ENCODE measurements around the gene NR0B1. TPM values are rescaled to one million over a fixed set of nuclear protein-coding genes. Genes with fewer than 3 reads are reported as not detected.

Gene NR0B1
- total and polyA plus RNA-seq, 2 donors (not counting 1 experiment from before 2014, with no cell fraction given), result not detected

DNA sequence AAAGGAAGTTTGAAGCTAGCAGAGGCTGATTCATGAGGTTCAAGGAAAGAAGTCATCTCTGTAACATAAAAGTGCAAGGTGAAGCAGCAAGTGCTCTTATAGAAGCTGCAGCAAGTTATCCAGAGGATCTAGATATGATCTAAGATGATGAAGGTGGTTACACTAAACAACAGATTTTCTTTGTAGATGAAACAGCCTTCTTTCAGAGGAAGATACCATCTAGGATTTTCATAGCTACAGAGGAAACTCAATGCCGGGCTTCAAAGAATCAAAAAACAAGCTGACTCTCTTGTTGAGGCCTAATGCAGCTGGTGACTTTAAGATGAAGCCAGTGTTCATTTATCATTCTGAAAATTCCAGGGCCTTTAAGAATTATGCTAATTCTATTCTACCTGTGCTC lies 28.8 kb downstream of the NR0B1 start:
- ATAC-seq (ENCODE audit: low read depth) (no peak), DNase-seq (no peak)
- Histone ChIP-seq H3K4me3 (ENCODE audit: control extremely low read depth in 1 of 5, extremely low read depth in 1 of 5, insufficient read depth in 1 of 5, low read depth in 2 of 5, low read length in 4 of 5) (no peak overlapping the region), H4K20me1 (ENCODE audit: control insufficient read depth, insufficient read depth, low read length, poor library complexity, severe bottlenecking) (no peaks in the 10 kb centered on the region), H3K9me3 (ENCODE audit: control extremely low read depth in 1 of 3, control insufficient read depth in 2 of 3, insufficient read depth in 1 of 3, low read length in 2 of 3) (no peaks in the 10 kb centered on the region), H3K36me3 (replicated peaks in 1 of 2; ENCODE audit: control extremely low read depth in 1 of 2, control insufficient read depth in 1 of 2, extremely low read depth in 1 of 2, insufficient read depth in 2 of 2, low read length in 1 of 2) (no peaks in the 10 kb centered on the region), H3K27ac (ENCODE audit: low read length in 2 of 2) (no peak overlapping the region), H2AFZ (ENCODE audit: insufficient read depth, low read depth, low read length, poor library complexity, severe bottlenecking) (no peak overlapping the region), H3K27me3 (replicated peaks in 1 of 4; ENCODE audit: control extremely low read depth in 1 of 4, control insufficient read depth in 3 of 4, insufficient read depth in 4 of 4, low read length in 3 of 4) (no peaks in the 10 kb centered on the region), H3K4me2 (replicated peaks; ENCODE audit: low read depth, low read length, poor library complexity, severe bottlenecking) (no peak overlapping the region), H3K79me2 (ENCODE audit: control insufficient read depth, insufficient read depth, low read length) (no peaks in the 10 kb centered on the region), H3K4me1 (ENCODE audit: control insufficient read depth in 2 of 2, insufficient read depth in 2 of 2, low read length in 2 of 2) (no peaks in the 10 kb centered on the region), H3K9ac (ENCODE audit: low read length) (no peak overlapping the region)
- Mint-ChIP-seq H3K27me3 (no peaks in the 10 kb centered on the region), H3K4me1 (no peaks in the 10 kb centered on the region), H3K9me3 (ENCODE audit: insufficient read depth) (no peaks in the 10 kb centered on the region), H3K4me3 (no peak overlapping the region), H3K27ac (no peak overlapping the region)
- WGBS (ENCODE audit: insufficient coverage), result no CpG with 5 or more reads among the region's 1 CpG
- TF ChIP-seq, protein P1, sequence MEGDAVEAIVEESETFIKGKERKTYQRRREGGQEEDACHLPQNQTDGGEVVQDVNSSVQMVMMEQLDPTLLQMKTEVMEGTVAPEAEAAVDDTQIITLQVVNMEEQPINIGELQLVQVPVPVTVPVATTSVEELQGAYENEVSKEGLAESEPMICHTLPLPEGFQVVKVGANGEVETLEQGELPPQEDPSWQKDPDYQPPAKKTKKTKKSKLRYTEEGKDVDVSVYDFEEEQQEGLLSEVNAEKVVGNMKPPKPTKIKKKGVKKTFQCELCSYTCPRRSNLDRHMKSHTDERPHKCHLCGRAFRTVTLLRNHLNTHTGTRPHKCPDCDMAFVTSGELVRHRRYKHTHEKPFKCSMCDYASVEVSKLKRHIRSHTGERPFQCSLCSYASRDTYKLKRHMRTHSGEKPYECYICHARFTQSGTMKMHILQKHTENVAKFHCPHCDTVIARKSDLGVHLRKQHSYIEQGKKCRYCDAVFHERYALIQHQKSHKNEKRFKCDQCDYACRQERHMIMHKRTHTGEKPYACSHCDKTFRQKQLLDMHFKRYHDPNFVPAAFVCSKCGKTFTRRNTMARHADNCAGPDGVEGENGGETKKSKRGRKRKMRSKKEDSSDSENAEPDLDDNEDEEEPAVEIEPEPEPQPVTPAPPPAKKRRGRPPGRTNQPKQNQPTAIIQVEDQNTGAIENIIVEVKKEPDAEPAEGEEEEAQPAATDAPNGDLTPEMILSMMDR (IDR thresholded peaks at IDR 0.05), result no peak
- TF ChIP-seq EZH2 (IDR thresholded peaks at IDR 0.05; ENCODE audit: borderline replicate concordance, insufficient read depth, low read depth, low read length, poor library complexity, severe bottlenecking), result no peak
- intact Hi-C loops (cut with micrococcal nuclease), result no loop called here
- CTCF ChIA-PET, result no interaction called here
- POLR2A ChIA-PET, result no interaction called here

DNA sequence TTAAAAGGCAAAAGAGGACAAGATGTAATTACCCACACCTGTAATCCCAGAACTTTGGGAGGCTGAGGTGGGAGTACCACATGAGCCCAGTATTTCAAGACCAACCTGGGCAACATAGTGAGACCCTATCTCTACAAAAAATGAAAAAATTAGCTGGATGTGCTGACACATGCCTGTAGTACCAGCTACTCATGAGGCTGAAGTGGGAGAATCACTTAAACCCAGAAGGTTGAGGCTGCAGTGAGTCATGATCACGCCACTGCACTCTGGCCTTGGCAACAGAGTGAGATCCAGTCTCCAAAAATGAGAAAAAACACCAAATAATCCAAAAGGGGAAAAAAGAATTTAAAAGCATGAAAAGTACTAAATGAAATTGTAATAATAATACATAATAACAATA lies 30.8 kb downstream of the NR0B1 start:
- H3K9me3 ChIP-seq (ENCODE audit: control extremely low read depth in 1 of 3, control insufficient read depth in 2 of 3, insufficient read depth in 1 of 3, low read length in 2 of 3), result no peaks in the 10 kb centered on the region
- DNase-seq (no peak), ATAC-seq (ENCODE audit: low read depth) (no peak)
- H3K4me3 Mint-ChIP-seq, result no peak overlapping the region
- no peaks in the 10 kb centered on the region for H3K4me1 Mint-ChIP-seq
- TF ChIP-seq, protein P1 (IDR thresholded peaks at IDR 0.05), result no peak
- TF ChIP-seq EZH2 (IDR thresholded peaks at IDR 0.05; ENCODE audit: borderline replicate concordance, insufficient read depth, low read depth, low read length, poor library complexity, severe bottlenecking), result no peak
- no peaks in the 10 kb centered on the region for H3K9me3 Mint-ChIP-seq (ENCODE audit: insufficient read depth)
- H3K27ac ChIP-seq (ENCODE audit: low read length in 2 of 2), result no peak overlapping the region
- H3K4me2 ChIP-seq (replicated peaks; ENCODE audit: low read depth, low read length, poor library complexity, severe bottlenecking), result no peak overlapping the region
- intact Hi-C loops (cut with micrococcal nuclease), result no loop called here
- H4K20me1 ChIP-seq (ENCODE audit: control insufficient read depth, insufficient read depth, low read length, poor library complexity, severe bottlenecking), result no peaks in the 10 kb centered on the region
- no peaks in the 10 kb centered on the region for H3K27me3 Mint-ChIP-seq
- H3K79me2 ChIP-seq (ENCODE audit: control insufficient read depth, insufficient read depth, low read length), result no peaks in the 10 kb centered on the region
- no peaks in the 10 kb centered on the region for H3K36me3 ChIP-seq (replicated peaks in 1 of 2; ENCODE audit: control extremely low read depth in 1 of 2, control insufficient read depth in 1 of 2, extremely low read depth in 1 of 2, insufficient read depth in 2 of 2, low read length in 1 of 2)
- H3K4me3 ChIP-seq (ENCODE audit: control extremely low read depth in 1 of 5, extremely low read depth in 1 of 5, insufficient read depth in 1 of 5, low read depth in 2 of 5, low read length in 4 of 5), result no peak overlapping the region
- CTCF ChIA-PET, result no interaction called here
- POLR2A ChIA-PET, result no interaction called here
- WGBS (ENCODE audit: insufficient coverage), result no CpG with 5 or more reads among the region's 1 CpG
- no peak overlapping the region for H3K9ac ChIP-seq (ENCODE audit: low read length)
- H3K27ac Mint-ChIP-seq, result no peak overlapping the region
- no peaks in the 10 kb centered on the region for H3K27me3 ChIP-seq (replicated peaks in 1 of 4; ENCODE audit: control extremely low read depth in 1 of 4, control insufficient read depth in 3 of 4, insufficient read depth in 4 of 4, low read length in 3 of 4)
- H2AFZ ChIP-seq (ENCODE audit: insufficient read depth, low read depth, low read length, poor library complexity, severe bottlenecking), result no peak overlapping the region
- no peaks in the 10 kb centered on the region for H3K4me1 ChIP-seq (ENCODE audit: control insufficient read depth in 2 of 2, insufficient read depth in 2 of 2, low read length in 2 of 2)

Data from B cell (primary cell).